ENCODE data around the gene KLHL30. TPM values are rescaled to one million over a fixed set of nuclear protein-coding genes. Genes with fewer than 3 reads are reported as not detected.

KLHL30 gene
- total and polyA plus RNA-seq, 11 donors = 5.1 to 43.7 (median 23.0) TPM

GRCh38 chr2:238162251-238162845, 23.9 kb downstream of the KLHL30 start:
- whole genome bisulfite sequencing, 4 donors = 79 to 84% (median 83%) methylated on average over 9 to 14 of the region's 14 CpGs
- no peak for TF ChIP-seq POLR2A (IDR thresholded peaks at IDR 0.05)
- no peak for TF ChIP-seq CTCF (IDR thresholded peaks at IDR 0.05)
- Histone ChIP-seq H3K27ac (no peak overlapping the region), H3K4me1 (peaks cover 0 to 32% (median 5%) of the 10 kb centered on the region in 12 donors), H3K36me3 (peaks cover 0 to 5% (median 0%) of the 10 kb centered on the region in 9 donors), H3K27me3 (peaks cover 11 to 43% (median 22%) of the 10 kb centered on the region in 9 donors), H3K9me3 (no peaks in the 10 kb centered on the region), H3K4me3 (no peak overlapping the region)
- ATAC-seq = no peak
- intact Hi-C loops (cut with DNase I) = loop anchor here in 3 of 10 donors (10.0 kb wide), 1 partner anchor 102 kb away; no protein-coding TSS in a partner anchor
- DNase-seq = peak in 1 of 5 donors; percentile 23

- peak in 2 of 5 donors; percentile 7 to 22 for DNase-seq
- 70 to 80% (median 77%) methylated on average over 12 to 15 of the region's 15 CpGs for WGBS, 4 donors
- H3K27me3 ChIP-seq = peaks cover 11 to 43% (median 22%) of the 10 kb centered on the region in 9 donors
- no peak overlapping the region for H3K27ac ChIP-seq
- TF ChIP-seq POLR2A (IDR thresholded peaks at IDR 0.05) (no peak), CTCF (IDR thresholded peaks at IDR 0.05) (no peak)
- peaks cover 0 to 32% (median 5%) of the 10 kb centered on the region in 12 donors for H3K4me1 ChIP-seq
- intact Hi-C loops (cut with DNase I) = loop anchor here in 3 of 10 donors (10.0 kb wide), 1 partner anchor 102 kb away; no protein-coding TSS in a partner anchor
- no peak overlapping the region for H3K4me3 ChIP-seq
- no peaks in the 10 kb centered on the region for H3K9me3 ChIP-seq
- H3K36me3 ChIP-seq = peaks cover 0 to 11% (median 5%) of the 10 kb centered on the region in 9 donors
- ATAC-seq = no peak
Measured at GRCh38 chr2:238162846-238163441, 24.5 kb downstream of the KLHL30 start.

- H3K36me3 ChIP-seq = peaks cover 0 to 16% (median 10%) of the 10 kb centered on the region in 9 donors
- intact Hi-C loops (cut with DNase I) = loop anchor here in 3 of 10 donors (10.0 kb wide), 1 partner anchor 101 kb away; no protein-coding TSS in a partner anchor
- peak overlapping the region in 6 of 12 donors; percentile 4 to 30 (median 22) for H3K4me3 ChIP-seq
- ATAC-seq (no peak), DNase-seq (no peak)
- H3K4me1 ChIP-seq = peaks cover 0 to 26% (median under 1%) of the 10 kb centered on the region in 12 donors
- WGBS, 4 donors = 6 to 21% (median 11%) methylated on average over 18 to 95 of the region's 95 CpGs
- peaks cover 11 to 43% (median 22%) of the 10 kb centered on the region in 9 donors for H3K27me3 ChIP-seq
- H3K9me3 ChIP-seq = no peaks in the 10 kb centered on the region
- no peak for TF ChIP-seq CTCF (IDR thresholded peaks at IDR 0.05)
- no peak overlapping the region for H3K27ac ChIP-seq
Measured at GRCh38 chr2:238163481-238164198, 25.2 kb downstream of the KLHL30 start.

- Histone ChIP-seq H3K4me1 (peaks cover 0 to 27% (median 5%) of the 10 kb centered on the region in 12 donors), H3K36me3 (peaks cover 0 to 26% (median 21%) of the 10 kb centered on the region in 9 donors), H3K4me3 (no peak overlapping the region), H3K27me3 (peaks cover 6 to 34% (median 14%) of the 10 kb centered on the region in 9 donors), H3K27ac (no peak overlapping the region), H3K9me3 (no peaks in the 10 kb centered on the region)
- peak in 1 of 5 donors; percentile 26 for DNase-seq
- TF ChIP-seq CTCF (IDR thresholded peaks at IDR 0.05) (no peak), POLR2A (IDR thresholded peaks at IDR 0.05) (no peak)
- no peak for ATAC-seq
- intact Hi-C loops (cut with DNase I) = loop anchor here in 3 of 10 donors (10.0 kb wide), 1 partner anchor 100 kb away; no protein-coding TSS in a partner anchor
- WGBS, 4 donors = 86 to 95% (median 93%) methylated on average over 8 of the region's 8 CpGs
Measured at GRCh38 chr2:238164906-238165287, 26.4 kb downstream of the KLHL30 start.

Data from heart left ventricle (tissue), 16 donors.